ENCODE measurements around the gene ERGIC2. TPM values are rescaled to one million over a fixed set of nuclear protein-coding genes. Genes with fewer than 3 reads are reported as not detected.

Gene ERGIC2
- total RNA-seq, result 95.6 and 101 TPM in 2 replicates

- Mint-ChIP-seq H3K27me3 (no peaks in the 10 kb centered on the region), H3K27ac (peak within 1 kb of the TSS; percentile 98), H3K4me1 (peaks cover 38% of the 10 kb centered on the region), H3K9me3 (no peaks in the 10 kb centered on the region), H3K4me3 (peak within 1 kb of the TSS; percentile 96), H3K36me3 (ENCODE audit: low read depth) (peaks cover 10% of the 10 kb centered on the region)
- peak; percentile 97 for DNase-seq
- intact Hi-C loops (cut with micrococcal nuclease), result loop anchor here (1.0 to 10.0 kb wide), 9 partner anchors 9 to 1944 kb away; partner anchors contain the start of genes CAPRIN2, FAR2, IPO8 and SINHCAF
Measured at GRCh38 chr12:29380536-29381523, at the start of gene ERGIC2. TSS of gene ERGIC2 (minus strand) at chr12:29381172. CDS start at chr12:29371633, 9,539 bp downstream.

GRCh38 chr12:29430716-29431044, 49.7 kb upstream of the ERGIC2 start:
- Mint-ChIP-seq H3K27ac (no peak overlapping the region), H3K27me3 (peaks cover 5% of the 10 kb centered on the region), H3K9me3 (no peaks in the 10 kb centered on the region), H3K4me3 (no peak overlapping the region), H3K4me1 (no peaks in the 10 kb centered on the region), H3K36me3 (ENCODE audit: low read depth) (no peaks in the 10 kb centered on the region)
- intact Hi-C loops (cut with micrococcal nuclease), result no loop called here
- no peak for DNase-seq

DNA sequence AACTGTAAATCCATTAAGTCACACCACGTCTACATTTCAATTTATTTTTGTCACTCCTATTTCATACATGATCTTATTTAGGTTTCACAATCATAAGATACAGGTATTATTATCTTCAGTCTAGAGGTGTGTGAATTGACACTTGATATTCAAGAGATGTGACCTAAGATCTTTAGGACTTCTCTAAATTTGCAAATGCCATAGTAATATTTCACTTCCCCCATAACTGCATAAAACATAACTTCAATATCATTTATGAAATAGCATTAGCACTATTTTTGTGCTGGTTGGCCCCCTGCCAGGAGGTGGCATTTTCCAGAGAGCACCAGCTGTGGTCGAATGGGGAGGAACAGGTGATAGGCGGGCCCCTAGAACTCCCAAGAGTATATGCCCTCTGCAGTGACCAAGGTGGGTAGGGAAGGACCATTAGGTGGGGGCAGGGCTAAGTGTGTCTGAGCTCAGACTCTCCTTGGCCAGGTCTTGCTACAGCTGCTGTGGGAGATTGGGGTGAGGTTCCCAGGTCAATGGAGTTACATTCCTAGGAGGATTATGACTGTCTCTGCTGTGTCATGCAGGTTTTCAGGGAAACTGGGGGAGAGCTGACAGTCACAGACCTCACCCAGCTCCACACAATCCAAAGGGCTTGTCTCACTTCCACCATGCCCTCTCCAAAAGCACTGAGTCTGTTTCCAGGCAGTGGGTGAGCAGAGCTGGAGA, 49.2 kb upstream of the ERGIC2 start:
- intact Hi-C loops (cut with micrococcal nuclease), result no loop called here
- Mint-ChIP-seq H3K4me1 (no peaks in the 10 kb centered on the region), H3K27me3 (peaks cover 5% of the 10 kb centered on the region), H3K27ac (no peak overlapping the region), H3K36me3 (ENCODE audit: low read depth) (no peaks in the 10 kb centered on the region), H3K4me3 (no peak overlapping the region), H3K9me3 (no peaks in the 10 kb centered on the region)
- no peak for DNase-seq

GRCh38 chr12:29428633-29429032, 47.7 kb upstream of the ERGIC2 start:
- no peak overlapping the region for H3K27ac Mint-ChIP-seq
- intact Hi-C loops (cut with micrococcal nuclease), result no loop called here
- H3K4me1 Mint-ChIP-seq, result no peaks in the 10 kb centered on the region
- DNase-seq, result no peak
- no peaks in the 10 kb centered on the region for H3K36me3 Mint-ChIP-seq (ENCODE audit: low read depth)
- peaks cover 5% of the 10 kb centered on the region for H3K27me3 Mint-ChIP-seq
- peaks cover 2% of the 10 kb centered on the region for H3K9me3 Mint-ChIP-seq
- H3K4me3 Mint-ChIP-seq, result no peak overlapping the region

- no peaks in the 10 kb centered on the region for H3K36me3 Mint-ChIP-seq (ENCODE audit: low read depth)
- DNase-seq, result no peak
- peaks cover 9% of the 10 kb centered on the region for H3K27me3 Mint-ChIP-seq
- H3K4me1 Mint-ChIP-seq, result no peaks in the 10 kb centered on the region
- H3K4me3 Mint-ChIP-seq, result no peak overlapping the region
- intact Hi-C loops (cut with micrococcal nuclease), result no loop called here
- no peak overlapping the region for H3K27ac Mint-ChIP-seq
- peaks cover 7% of the 10 kb centered on the region for H3K9me3 Mint-ChIP-seq
Measured at GRCh38 chr12:29427964-29428363, 47.0 kb upstream of the ERGIC2 start.

- H3K27me3 Mint-ChIP-seq, result peaks cover 4% of the 10 kb centered on the region
- intact Hi-C loops (cut with micrococcal nuclease), result no loop called here
- H3K27ac Mint-ChIP-seq, result no peak overlapping the region
- no peak for DNase-seq
- no peaks in the 10 kb centered on the region for H3K36me3 Mint-ChIP-seq (ENCODE audit: low read depth)
- no peaks in the 10 kb centered on the region for H3K4me1 Mint-ChIP-seq
- H3K4me3 Mint-ChIP-seq, result no peak overlapping the region
- H3K9me3 Mint-ChIP-seq, result peaks cover 7% of the 10 kb centered on the region
Measured at GRCh38 chr12:29426498-29426897, 45.5 kb upstream of the ERGIC2 start.

DNA sequence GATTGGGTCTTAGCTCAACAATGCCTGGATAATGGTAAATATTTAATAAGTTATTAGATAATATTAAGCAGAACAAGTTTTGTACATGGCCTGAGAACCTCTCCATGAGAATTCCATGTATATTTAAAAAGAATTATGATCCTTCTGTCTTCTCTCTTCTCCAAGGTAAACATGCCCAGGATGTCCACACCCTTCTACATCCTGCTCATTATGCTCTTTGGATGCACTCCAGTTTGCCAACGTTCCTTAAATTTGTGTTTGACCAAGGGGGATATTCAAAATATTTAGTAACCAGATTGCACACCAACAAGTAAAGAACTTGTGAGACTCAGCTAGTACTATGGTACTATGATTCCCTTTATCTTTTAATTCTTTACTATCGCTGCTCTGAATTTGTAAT, 44.8 kb upstream of the ERGIC2 start:
- no peaks in the 10 kb centered on the region for H3K4me1 Mint-ChIP-seq
- H3K27me3 Mint-ChIP-seq, result peaks cover 4% of the 10 kb centered on the region
- no peaks in the 10 kb centered on the region for H3K36me3 Mint-ChIP-seq (ENCODE audit: low read depth)
- no peak for DNase-seq
- H3K4me3 Mint-ChIP-seq, result no peak overlapping the region
- intact Hi-C loops (cut with micrococcal nuclease), result no loop called here
- H3K9me3 Mint-ChIP-seq, result peaks cover 7% of the 10 kb centered on the region
- no peak overlapping the region for H3K27ac Mint-ChIP-seq

DNA sequence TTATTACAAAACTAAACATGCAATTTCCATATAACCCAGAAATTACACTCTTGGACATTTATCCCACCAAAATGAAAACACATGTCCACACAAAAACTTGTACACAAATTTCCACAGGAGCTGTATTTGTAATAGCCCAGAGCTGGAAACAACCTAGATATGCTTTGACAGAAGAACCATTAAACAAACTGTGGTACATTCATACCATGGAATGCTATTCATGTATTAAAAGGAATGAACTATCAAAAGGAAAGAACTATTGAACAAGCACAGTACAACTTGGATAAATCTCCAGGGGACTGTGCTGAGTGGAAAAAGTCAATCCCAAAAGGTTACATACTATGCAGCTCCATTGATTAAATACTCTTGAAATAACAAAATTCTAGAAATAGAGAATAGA, 35.8 kb upstream of the ERGIC2 start:
- intact Hi-C loops (cut with micrococcal nuclease), result no loop called here
- H3K27ac Mint-ChIP-seq, result no peak overlapping the region
- no peaks in the 10 kb centered on the region for H3K4me1 Mint-ChIP-seq
- H3K27me3 Mint-ChIP-seq, result peaks cover 19% of the 10 kb centered on the region
- no peak for DNase-seq
- H3K9me3 Mint-ChIP-seq, result no peaks in the 10 kb centered on the region
- H3K4me3 Mint-ChIP-seq, result no peak overlapping the region
- H3K36me3 Mint-ChIP-seq (ENCODE audit: low read depth), result no peaks in the 10 kb centered on the region

DNA sequence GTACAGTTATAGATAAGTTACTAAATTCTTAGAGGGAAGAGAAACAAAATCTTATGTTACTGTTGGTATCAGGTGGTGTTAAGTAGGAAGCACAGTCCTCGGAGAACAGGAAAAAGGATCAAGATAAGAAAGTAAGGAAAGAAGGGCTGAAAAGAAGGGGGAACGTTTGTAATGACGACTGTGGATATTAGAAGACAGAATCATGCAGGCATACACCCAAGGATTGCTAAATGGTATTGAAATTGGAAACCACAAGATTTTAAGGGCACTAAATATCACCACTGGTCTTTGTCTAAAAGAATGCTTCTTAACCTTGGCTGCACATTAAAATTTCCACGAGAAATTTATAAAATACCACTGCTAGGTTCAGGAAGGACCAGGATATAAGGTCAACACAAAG, 34.1 kb upstream of the ERGIC2 start:
- H3K27me3 Mint-ChIP-seq, result peaks cover 19% of the 10 kb centered on the region
- DNase-seq, result no peak

GRCh38 chr12:29414368-29414767, 33.4 kb upstream of the ERGIC2 start:
- H3K36me3 Mint-ChIP-seq (ENCODE audit: low read depth), result no peaks in the 10 kb centered on the region
- H3K27me3 Mint-ChIP-seq, result peaks cover 19% of the 10 kb centered on the region
- no peaks in the 10 kb centered on the region for H3K9me3 Mint-ChIP-seq
- no peak overlapping the region for H3K27ac Mint-ChIP-seq
- DNase-seq, result no peak
- H3K4me1 Mint-ChIP-seq, result no peaks in the 10 kb centered on the region
- H3K4me3 Mint-ChIP-seq, result no peak overlapping the region
- intact Hi-C loops (cut with micrococcal nuclease), result no loop called here

More for the DNA sequence above, 34.1 kb upstream of the ERGIC2 start:
- Mint-ChIP-seq H3K4me1 (no peaks in the 10 kb centered on the region), H3K27ac (no peak overlapping the region), H3K4me3 (no peak overlapping the region), H3K36me3 (ENCODE audit: low read depth) (no peaks in the 10 kb centered on the region), H3K9me3 (no peaks in the 10 kb centered on the region)
- intact Hi-C loops (cut with micrococcal nuclease), result no loop called here

DNA sequence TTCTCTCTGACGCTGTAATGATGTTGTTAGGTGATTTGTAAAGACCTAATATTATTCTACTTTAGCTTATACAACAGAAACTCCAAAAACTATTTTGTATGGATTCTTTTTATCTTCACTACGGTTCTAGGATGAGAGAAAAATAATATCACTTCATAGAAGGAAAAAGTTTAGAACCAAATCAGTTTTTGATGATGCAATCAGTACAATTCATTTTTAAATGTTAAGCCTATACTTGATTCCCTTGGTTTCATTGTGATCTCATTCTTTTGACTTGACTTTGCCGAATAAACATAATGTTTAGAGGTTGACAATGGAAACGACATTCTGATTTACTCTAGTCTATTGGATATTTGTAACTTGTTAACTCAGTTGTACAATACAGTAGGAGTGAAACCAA, 24.6 kb upstream of the ERGIC2 start:
- Mint-ChIP-seq H3K36me3 (ENCODE audit: low read depth) (no peaks in the 10 kb centered on the region), H3K27ac (no peak overlapping the region), H3K4me3 (no peak overlapping the region), H3K9me3 (no peaks in the 10 kb centered on the region), H3K4me1 (no peaks in the 10 kb centered on the region), H3K27me3 (peaks cover 30% of the 10 kb centered on the region)
- DNase-seq, result no peak
- intact Hi-C loops (cut with micrococcal nuclease), result no loop called here

DNA sequence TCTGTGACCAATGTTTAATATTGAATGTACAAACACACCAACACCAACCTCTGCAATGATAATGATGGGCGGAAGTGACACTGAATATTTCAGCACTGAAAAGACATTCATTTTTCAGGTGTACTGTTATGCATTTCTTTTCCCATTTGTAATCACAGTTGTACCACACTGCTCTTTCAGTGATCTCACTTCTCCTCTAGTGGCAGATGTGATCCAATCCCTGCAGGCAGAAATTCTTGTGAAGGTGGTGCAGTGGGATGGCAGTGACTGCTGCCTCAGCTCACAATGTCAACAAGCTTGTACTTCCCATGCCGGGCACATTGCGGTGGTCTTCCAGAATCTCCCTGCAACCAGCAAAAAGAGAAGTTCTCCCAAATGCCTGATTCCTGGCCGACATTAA, 23.0 kb upstream of the ERGIC2 start:
- intact Hi-C loops (cut with micrococcal nuclease), result no loop called here
- Mint-ChIP-seq H3K27me3 (peaks cover 30% of the 10 kb centered on the region), H3K9me3 (no peaks in the 10 kb centered on the region), H3K36me3 (ENCODE audit: low read depth) (no peaks in the 10 kb centered on the region), H3K4me1 (no peaks in the 10 kb centered on the region), H3K4me3 (no peak overlapping the region), H3K27ac (no peak overlapping the region)
- DNase-seq, result no peak

GRCh38 chr12:29402437-29402836, 21.5 kb upstream of the ERGIC2 start:
- H3K27me3 Mint-ChIP-seq, result peaks cover 30% of the 10 kb centered on the region
- intact Hi-C loops (cut with micrococcal nuclease), result no loop called here
- H3K4me3 Mint-ChIP-seq, result no peak overlapping the region
- H3K4me1 Mint-ChIP-seq, result no peaks in the 10 kb centered on the region
- DNase-seq, result no peak
- no peak overlapping the region for H3K27ac Mint-ChIP-seq
- H3K9me3 Mint-ChIP-seq, result no peaks in the 10 kb centered on the region
- no peaks in the 10 kb centered on the region for H3K36me3 Mint-ChIP-seq (ENCODE audit: low read depth)

DNA sequence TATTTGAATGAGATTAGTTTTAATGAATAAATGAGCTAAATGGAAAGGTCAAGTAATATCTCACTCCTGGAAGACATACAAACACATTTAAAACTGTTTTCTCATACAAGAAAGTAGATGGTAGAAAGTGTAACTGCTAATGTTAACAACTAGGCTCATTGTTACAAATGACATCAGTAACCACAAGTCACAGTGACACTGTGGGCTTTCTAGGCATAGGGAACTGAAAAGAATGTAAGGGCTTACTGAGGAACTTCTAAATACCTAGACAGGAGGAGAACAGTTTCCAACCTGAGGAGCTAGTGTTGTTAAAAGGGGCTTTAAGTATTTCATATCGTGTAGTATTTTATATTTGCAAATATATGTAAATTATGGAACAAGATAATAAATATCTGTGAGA, 17.5 kb upstream of the ERGIC2 start:
- Mint-ChIP-seq H3K27ac (no peak overlapping the region), H3K27me3 (peaks cover 27% of the 10 kb centered on the region), H3K4me3 (no peak overlapping the region), H3K36me3 (ENCODE audit: low read depth) (no peaks in the 10 kb centered on the region), H3K4me1 (no peaks in the 10 kb centered on the region), H3K9me3 (no peaks in the 10 kb centered on the region)
- intact Hi-C loops (cut with micrococcal nuclease), result no loop called here
- DNase-seq, result no peak
